Fibroblast of skin of back (primary cell): ENCODE measurements around the gene ST6GALNAC1.

Experiments
- DNase-seq: peaks from one replicate; pipeline ENCODE4 v3.0.0-alpha.2; 2013

The ST6GALNAC1 gene

DNA sequence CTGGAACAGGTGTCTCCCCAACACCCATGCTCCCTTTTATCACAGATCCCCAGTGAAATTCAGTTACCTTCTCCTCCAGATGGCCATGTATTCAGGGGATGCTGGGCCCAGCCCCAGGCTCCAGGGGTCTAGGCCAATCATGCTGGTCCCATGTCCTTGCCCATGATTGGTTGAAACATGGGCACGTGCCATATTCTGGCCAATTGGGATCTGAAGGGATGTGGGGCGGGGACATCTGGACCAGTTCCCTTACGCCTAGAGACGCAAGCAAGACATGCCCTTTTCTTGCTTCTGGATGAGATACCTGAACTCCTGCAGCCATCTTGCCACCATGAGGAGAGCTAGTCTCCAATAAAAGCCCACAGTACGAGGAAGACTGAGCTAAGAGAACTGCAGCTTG, 31.0 kb upstream of the ST6GALNAC1 start:
- DNase-seq = no peak

DNA sequence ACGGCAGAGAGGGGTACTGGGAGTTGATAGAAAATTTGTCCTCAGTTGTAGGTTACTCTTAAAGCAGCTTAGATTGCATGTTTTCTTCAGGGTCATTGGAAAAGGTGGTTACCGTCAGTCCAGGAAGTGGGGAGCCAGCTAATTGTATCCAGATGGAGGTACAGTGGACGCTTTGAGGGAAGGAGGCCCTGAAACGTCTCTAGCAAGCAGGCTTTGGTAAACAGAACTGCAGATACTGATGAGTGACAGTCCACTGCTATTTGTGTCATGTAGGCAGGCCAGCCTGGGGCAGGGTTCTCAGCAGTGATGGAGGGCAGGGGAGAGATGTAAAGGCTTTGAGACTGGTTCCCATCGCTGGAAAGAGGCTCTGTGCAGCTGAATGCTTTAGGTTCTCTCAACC, 30.2 kb upstream of the ST6GALNAC1 start:
- DNase-seq = no peak

DNA sequence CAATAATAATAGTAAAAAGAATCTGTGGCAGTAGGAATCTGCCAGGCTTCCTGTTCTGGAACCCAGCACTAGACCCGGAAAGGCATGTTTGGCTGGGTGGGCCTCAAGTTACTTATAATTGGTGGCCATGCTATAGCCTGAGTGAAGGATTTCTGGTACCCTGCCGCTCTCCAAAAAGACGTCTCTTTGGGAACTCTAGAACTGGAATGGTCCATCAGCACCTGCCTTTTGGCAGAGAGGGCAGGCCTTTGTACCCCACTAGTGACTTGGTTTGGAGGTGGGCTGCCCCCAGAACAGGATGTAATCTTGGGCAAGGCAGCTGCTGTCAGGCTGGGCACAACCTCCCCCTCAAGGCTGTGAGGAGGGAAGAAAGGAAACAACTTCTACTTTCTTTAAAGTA, 29.3 kb upstream of the ST6GALNAC1 start:
- DNase-seq = no peak

DNA sequence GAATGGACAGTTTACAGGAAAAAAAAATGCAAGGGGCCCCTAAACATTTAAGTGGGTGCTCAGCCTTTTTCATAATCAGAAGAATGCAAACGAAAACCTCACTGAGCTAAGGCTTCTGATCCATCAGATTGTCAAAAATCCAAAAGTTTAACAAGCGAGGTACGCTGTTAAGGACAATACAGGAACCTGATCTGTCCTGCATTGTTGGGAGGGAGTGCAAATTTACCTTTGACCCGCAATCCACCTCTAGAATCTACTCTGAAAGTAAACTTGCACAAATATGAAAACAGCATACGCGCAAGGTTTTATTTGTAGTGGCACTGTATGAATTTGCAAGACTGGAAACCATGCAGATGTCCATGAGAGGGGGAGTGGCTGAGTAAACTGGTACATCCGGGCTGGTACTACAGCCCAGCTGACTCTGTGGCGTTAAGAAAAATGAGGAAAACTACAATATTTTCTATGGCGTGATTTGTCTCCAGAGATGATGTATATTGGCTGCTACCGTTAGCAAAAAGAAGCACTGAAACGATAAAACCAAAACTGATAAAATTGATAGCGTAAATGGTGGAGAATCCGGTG, 28.8 kb upstream of the ST6GALNAC1 start:
- no peak for DNase-seq

DNA sequence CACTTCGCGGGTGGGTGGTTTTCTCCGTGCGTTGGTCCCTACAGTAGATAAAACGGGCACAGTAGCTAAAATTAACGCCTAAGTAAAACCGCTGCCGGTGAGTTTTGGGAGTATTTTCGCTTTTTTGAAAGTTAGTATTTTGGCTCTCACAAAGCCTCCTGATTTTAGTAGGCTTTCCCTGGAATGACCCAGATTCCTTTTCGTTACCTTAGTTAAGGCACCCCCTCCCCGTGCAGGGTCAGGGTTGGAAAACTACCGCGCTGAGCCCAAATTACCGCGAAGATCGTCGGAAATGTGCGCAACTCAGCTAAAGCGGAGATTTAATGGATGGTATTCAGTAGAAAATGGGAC, 28.3 kb upstream of the ST6GALNAC1 start:
- no peak for DNase-seq

DNA sequence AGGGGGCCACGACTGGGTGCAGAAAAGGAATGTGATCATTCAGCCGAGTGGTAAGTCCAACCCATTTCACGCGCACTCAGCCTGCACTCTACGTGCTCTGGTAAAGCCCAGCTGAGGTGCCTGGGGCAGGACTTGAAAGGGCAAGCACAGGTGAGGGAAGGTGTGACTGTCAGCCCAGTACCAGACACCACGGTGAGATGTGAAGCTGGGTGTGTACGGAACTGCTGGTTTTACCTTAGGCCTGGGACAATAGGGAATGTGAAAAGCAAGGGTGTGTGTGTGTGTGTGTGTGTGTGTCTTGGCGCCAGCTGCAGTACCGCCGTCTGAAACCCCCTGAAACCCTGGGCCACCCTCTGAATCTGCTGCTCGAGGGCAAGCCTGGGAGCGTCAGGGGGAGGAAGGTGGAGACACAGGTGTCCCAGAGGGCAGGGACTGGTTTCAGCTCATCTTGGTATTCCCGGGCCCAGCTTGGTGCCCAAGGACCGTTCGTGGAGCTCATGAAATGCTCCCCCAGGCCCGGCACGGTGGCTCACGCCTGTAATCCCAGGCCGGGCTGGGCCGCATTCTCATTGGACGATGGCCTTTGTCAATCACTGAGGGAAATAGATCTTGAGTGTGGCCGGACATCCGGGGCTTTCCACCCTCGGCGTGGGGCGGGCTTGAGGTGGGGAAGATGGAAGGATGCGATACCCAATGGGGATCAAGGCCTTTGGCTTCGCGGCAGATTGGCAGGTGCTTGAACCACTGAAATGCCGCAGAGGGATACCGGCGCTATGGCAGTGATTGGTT, 27.8 kb upstream of the ST6GALNAC1 start:
- peak; percentile 100 for DNase-seq

DNA sequence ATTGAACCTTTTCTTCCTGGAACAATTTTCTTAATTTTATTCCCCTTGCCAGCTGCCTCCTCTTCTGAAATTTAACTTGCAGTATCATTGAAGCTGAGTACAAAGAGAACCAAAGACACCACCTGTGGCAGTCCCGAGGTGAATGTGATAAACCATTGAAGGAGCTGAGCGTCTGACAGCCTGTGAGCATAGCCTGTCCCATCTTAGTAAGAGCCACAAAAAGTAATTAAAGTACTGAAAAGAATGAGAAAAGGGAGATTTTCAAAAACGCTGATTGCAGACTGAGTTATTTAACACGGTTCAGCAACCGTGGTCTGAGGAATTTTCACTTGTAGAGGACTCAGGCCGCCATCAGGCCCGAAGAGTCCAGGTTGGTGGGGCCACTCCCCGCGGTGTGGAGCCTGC, 27.2 kb upstream of the ST6GALNAC1 start:
- no peak for DNase-seq

DNA sequence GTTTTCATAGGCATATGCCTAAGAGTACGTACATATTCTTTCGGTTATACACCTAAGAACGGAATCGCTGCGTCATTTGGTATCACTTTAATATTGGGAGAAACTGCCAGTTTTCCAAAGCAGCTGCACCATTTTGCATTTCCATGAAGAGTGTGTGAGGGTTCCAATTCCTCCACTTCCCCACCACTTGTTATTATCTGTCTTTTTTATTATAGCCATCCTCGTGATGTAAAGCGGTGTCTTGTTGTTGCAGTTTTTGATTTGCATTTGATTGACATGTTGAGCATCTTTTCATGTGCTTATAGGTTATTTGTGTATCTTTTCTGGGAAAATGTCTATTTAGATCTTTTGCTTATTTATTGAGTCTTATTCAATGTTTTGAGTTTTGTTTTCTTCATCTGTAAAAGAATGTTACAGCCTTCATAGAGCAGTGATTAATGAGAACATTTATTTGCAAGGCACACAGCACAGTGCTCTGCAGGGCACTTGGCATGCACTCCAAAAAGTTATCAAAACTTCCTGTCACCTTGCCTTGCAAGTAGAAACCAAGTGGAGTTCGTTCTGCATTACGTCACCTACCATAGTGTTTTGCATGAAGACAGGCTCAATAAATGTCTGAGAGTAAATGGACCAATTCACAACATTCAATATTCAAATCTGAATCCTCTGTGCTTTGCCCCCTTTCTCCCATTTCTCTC, 26.6 kb upstream of the ST6GALNAC1 start:
- DNase-seq = no peak

DNA sequence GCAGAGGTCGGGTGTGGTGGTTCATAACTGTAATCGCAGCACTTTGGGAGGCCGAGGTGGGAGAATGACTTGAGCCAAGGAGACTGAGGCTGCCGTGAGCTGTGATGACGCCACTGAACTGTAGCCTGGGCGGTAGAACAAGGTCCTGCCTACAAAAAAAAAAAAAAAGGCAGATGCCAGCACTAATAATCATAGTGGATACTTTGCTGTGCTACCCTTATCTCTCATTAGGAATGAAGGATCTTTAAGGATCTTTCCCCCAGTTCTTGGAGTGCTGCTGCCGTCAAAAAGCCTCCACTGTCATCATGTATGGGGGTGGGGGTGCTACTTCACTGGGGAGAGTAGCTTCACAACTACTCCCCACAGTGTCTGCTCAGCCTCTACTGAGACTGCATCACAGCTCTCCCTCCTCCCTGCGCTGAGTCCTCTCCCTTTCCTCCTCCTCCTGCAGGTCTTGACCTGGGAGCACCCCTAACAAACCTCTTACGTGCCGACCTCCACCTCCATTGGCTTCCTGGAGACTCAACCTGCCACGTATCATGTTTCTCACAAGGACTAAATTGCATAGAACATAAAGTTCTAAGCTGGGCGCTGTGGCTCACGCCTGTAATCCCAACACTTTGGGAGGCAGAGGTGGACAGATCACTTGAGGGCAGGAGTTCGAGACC, 24.4 kb upstream of the ST6GALNAC1 start:
- DNase-seq = no peak

DNA sequence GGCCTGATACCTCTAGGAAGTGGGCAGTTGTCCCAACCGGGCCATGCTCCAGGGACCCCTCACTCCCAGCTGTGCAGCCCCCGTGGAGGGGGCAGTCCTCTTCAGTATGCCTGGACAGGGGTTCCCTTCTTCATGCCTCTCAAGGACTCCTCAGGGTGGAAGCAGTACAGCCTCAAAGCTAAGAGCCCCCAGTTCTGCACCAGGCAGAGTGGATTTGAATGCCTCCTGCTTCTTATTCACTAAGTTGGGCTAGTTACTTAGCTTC, 23.9 kb upstream of the ST6GALNAC1 start:
- no peak for DNase-seq

DNA sequence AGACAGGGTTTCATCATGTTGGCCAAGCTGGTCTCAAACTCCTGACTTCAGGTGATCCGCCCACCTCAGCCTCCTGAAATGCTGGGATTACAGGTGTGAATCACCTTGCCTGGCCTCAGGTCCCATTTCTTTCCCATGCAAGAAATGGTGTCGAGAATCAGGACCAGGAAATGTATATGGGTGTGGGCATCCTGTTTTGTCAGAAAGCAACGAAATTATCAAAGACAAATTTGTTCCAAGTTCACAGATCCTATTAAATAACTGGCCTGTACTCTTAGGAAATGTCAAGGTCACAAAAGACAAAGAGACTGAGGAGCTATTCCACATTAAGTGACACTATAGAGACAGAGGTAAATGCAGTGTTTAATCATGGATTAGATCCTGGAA, 17.1 kb upstream of the ST6GALNAC1 start:
- DNase-seq = no peak

DNA sequence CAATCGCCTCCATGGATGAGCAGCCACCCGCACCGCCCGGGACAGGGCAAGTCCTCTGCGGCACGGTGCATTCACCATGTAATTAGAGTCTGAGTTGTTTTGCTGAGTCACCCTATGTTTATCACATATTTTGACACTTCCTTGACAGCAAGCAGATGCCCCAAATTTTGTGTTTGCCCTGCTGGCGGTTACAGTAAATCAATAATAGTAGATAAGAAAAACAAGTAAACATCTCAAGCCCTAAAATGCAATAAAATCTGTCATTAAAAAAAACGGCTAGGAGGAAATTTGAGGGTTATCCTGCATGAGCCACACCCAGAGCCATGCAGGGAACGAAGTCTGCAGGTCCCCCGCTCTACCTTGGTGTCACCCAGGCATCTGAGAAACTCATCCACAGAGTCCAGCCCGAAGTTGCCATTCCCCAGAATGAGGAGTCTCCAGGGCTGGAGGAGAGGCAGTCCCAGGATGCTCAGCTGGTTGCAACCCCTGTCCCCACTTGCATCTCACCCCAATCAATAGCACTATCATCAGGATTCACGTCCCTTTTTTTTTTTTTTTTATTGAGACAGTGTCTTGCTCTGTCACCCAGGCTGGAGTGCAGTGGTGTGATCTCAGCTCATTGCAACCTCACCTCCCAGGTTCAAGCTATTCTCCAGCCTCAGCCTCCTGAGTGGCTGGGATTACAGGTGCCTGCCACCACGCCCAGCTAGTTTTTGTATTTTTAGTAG, 16.5 kb upstream of the ST6GALNAC1 start:
- DNase-seq = no peak

DNA sequence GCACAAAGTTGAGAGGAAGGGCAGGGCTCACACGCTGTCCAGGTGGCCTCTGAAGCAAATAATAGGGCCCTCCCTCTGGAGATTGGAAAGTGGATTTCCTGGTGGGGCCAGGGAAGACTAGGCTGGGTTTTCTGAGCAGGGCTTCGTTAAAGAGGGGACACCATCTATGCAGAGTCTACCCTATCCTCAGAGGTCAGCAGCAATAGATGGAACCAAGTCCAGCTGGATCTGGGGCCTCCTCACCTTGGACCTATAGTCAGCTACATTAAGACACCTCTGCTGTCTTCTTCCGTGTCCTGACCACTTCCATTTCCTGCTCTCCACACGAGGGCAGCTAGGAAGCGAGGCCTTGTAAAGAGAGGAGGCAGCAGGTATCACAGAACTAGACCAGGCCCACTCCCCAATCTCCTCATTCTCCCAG, 14.7 kb upstream of the ST6GALNAC1 start:
- DNase-seq = no peak

DNA sequence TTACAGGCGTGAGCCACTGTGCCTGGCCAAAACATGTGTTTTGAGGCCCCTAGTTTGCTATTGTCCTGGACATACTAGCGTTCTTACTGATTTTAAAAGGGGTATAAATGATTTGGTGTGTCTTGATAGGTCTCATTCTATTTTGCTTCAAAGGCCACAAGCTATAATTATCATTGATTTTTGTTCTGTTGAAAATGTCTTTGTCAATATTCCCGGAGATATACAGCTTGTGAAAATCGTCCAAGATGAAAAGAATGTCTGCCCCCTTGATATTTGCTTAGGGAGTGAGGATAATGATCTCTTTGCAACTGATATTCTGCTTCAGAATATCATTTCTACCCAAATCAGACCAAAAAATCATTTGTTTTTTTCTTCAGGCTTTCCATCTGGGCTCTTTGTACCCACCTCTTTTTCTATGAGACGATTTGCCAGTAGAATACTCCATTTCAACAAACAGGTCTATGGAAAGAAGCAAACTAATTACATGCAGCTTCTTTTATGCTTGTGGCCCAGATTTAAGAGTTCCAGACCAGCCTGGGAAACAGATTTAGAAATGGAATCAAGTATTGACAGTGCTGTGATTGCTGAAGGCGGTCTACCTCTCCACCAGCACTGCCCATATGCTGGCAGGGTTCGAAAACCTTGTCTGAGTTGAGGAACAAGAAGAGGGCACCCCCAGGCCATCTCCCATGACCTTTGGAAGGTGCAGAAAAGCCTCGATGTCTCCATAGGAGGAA, 14.1 kb upstream of the ST6GALNAC1 start:
- no peak for DNase-seq

DNA sequence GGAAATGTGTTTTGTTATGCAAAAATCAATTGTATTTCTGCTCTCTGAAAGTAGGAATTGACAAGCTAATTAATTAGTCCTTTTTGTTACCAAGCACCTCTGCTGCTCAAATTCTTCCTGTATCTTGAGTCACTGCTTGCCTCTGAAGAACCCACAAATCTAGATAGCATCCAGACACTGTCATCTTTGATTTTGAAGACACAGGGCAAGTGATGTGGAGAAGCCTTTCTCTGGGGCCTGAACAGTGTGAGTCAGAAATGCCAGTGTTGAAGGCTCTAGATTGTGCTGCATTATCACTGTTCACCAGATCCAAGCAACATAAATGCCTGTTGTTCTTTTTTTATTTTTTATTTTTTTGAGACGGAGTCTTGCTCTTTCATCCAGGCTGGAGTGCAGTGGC, 10.9 kb upstream of the ST6GALNAC1 start:
- DNase-seq = no peak

DNA sequence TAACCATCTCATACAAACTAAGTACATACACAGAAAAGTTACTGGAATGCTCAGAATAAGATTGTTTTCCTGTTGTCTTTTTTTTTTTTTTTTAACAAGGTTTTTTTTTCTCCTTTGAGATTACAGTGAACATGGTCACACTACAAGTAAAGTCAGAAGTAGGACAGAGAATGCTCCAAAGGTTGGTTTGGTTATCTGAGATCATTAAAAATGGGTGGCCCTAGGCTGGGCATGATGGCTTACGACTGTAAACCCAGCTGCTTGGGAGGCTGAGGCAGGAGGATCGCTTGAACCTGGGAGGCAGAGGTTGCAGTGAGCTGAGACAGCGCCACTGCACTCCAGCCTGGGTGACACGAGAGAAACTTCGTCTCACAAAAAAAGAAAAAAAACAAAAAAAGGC, 6.9 kb upstream of the ST6GALNAC1 start:
- DNase-seq = no peak

DNA sequence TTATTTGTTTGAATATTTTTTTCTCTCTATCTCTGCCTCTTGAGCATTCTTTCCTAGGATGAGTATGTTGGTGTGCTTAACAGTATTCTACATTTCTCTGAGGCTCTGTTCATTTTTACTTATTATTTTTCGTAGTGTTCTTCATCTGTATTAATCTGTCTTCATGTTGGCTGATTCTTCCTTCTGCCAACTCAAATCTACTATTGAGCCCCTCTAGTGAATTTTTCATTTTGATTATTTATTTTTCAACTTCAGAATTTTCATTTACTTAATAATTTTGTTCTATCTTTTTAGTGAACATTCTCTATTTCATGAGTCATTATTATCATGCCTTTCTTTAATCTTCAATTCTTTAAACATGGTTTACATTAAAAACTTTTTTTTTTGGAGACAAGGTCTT, 3.2 kb upstream of the ST6GALNAC1 start:
- DNase-seq = no peak

DNA sequence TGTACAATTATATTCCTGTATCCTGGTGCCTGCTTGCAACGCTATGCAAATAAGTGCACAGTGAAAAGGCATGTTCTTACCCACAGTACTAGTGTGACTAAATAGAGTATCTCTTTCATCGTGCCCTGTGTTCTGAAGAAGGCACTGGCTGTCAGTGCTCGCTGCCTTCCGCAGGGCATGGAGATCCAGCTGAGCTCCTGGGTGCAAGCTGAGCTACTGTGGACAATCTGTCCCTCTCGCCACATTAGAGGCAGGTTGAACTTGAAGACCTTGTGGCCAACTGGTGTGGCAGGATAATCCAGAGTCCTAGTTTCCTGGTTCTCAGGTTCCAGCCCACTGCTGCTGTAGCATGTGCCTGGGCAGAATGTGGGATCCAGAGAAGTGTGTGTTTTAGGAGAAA, 1.9 kb upstream of the ST6GALNAC1 start:
- DNase-seq = no peak

DNA sequence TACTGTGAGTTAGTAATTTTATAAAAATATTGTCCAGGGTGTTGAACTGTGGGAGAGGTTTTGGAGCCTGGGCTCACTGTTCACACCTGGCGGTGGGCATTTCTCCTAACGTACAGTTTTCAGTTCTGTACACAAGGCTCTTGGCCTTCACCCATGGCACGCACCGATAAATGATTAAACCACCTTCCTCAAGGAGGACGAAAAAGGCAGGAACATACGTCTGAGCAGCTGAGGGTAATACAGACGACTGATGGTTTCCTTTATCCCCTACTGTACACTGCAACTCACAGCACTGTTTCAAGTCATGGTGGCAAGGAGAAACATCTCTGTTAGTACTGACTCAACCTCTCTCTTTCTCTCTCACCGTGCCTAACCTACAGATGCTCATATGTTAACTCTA, 1.4 kb upstream of the ST6GALNAC1 start:
- no peak for DNase-seq

DNA sequence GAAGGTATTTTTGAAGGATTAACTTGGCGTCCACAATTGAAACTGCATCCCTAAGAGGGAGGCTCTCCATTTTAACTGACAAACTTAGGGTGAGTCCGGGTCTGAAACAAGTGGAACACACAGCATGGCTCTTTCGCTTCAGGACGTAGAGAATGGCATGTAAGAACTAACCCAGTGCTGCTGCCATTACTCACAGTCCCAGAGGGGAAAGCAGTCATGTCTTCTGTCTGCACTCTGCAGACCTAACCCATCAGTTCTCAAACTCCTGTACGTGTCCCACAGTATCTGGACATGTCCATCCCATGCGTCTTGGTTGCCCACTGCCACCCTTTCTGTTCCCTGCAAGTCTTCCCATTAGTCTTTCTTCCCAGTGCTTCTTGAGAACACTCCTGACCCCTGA, 563 bp downstream of the ST6GALNAC1 start:
- no peak for DNase-seq

DNA sequence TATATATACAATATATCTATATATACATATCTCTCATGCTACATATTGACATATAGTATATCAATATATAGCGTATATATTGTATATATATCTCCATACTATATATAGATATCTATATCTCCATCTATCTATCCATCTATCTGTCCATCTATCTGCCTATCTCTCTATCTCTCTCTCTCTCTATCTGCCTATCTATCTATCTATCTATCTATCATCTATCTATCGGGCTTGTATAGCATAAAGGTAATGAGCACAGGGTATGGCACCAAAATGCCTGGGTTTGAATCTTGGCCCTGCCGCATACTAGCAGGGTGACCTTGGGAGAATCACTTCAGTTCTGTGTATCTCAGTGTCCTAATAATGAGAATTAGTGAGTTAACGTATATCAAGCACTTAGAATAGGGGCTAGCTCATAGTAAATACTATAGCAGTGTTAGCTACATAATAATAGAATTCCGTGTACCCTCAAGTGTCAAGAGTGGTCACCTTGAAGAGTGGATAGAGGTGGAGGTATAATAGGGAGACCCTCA, 1.5 kb downstream of the ST6GALNAC1 start:
- no peak for DNase-seq

DNA sequence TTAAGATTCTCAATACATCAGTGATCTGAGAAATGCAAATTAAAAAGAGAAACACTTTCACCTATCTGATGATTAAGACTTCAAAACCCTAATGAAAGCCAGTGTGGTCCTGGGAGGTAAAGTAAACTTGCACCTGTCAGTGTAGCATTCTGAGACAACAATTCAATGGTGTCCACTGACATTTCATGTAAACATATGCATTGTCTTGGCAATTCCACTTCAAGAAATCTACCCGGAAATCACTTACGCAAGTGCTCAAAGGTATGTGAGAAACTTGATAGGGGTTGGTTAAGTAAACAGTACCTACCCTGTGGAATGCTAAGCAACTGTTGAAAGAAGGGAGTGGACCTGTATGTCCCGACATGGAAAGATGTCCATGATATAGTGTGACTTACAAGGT, 2.1 kb downstream of the ST6GALNAC1 start:
- no peak for DNase-seq
